NT2/D1 (cell line): ENCODE measurements around the gene SEC24C.

Experiments
- DNase-seq: peaks from one replicate; pipeline ENCODE4 v3.0.0-alpha.2; 2011; ENCODE audit warnings: low read depth, low spot score
- H3K27me3 ChIP-seq: 2 replicates; pipeline ENCODE4 v1.6.0; 2011; ENCODE audit warnings: mild to moderate bottlenecking; ENCODE audit not compliant: insufficient read length, insufficient read depth
- H3K36me3 ChIP-seq: 2 replicates; pipeline ENCODE4 v1.6.1; 2011; ENCODE audit warnings: mild to moderate bottlenecking, low read length, mixed read lengths; ENCODE audit not compliant: insufficient read depth, insufficient read length
- H3K4me1 ChIP-seq: 2 replicates; pipeline ENCODE4 v1.5.1; 2011; ENCODE audit not compliant: insufficient read depth, insufficient read length
- H3K4me3 ChIP-seq: 2 replicates; pipeline ENCODE4 v1.5.1; 2011; ENCODE audit warnings: low read depth; ENCODE audit not compliant: insufficient read length
- H3K9ac ChIP-seq: 2 replicates; pipeline ENCODE4 v1.6.0; 2011; ENCODE audit warnings: low read depth; ENCODE audit not compliant: insufficient read length
- H3K9me3 ChIP-seq: 2 replicates; pipeline ENCODE4 v1.5.1; 2011; ENCODE audit warnings: mild to moderate bottlenecking, low read length; ENCODE audit not compliant: insufficient read depth
- SUZ12 ChIP-seq: IDR thresholded peaks from 2 replicates; pipeline ENCODE4 v1.6.1; 2011; ENCODE audit not compliant: insufficient read length, insufficient read depth; ENCODE audit errors: extremely low read depth
- YY1 ChIP-seq: IDR thresholded peaks from 2 replicates; pipeline ENCODE4 v1.6.1; 2011; ENCODE audit not compliant: insufficient read length, insufficient read depth
- ZNF274 ChIP-seq: IDR thresholded peaks from 2 replicates; pipeline ENCODE4 v1.6.1; 2011; ENCODE audit warnings: mild to moderate bottlenecking, low read depth, low read length

SEC24C gene

DNA sequence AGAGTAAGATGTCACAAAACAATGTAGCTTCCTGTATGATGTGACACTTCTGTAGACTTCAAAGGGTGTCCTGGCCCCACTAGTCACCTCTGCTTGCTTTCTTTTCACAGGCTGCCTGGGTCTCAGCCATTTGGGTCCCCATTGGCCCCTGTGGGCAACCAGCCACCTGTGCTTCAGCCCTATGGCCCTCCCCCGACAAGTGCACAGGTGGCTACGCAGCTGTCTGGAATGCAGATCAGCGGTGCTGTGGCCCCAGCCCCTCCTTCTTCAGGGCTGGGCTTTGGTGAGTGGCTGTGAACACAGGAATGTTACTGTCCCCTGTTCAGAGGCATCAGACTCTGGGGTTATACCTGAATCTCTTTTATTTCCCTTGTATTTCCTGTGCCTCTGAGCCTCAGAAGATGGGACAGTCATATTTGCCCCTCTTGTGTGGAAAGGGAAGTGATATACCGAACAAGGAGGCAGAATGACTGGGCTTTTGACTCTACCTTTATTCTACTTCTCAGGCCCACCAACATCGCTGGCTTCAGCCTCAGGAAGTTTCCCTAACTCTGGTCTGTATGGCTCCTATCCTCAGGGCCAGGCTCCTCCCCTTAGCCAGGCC lies 15.4 kb downstream of the SEC24C start:
- TF ChIP-seq YY1 = no peak
- TF ChIP-seq SUZ12 = no peak
- TF ChIP-seq ZNF274 = no peak
- no peak for DNase-seq
- H3K9me3 ChIP-seq = no peaks in the 10 kb centered on the region
- no peak overlapping the region for H3K4me3 ChIP-seq
- H3K9ac ChIP-seq = no peak overlapping the region
- H3K36me3 ChIP-seq = peaks cover 52% of the 10 kb centered on the region
- no peaks in the 10 kb centered on the region for H3K27me3 ChIP-seq
- no peaks in the 10 kb centered on the region for H3K4me1 ChIP-seq

GRCh38 chr10:73761781-73762180 lies 17.6 kb downstream of the SEC24C start:
- no peak for DNase-seq
- H3K36me3 ChIP-seq = peaks cover 74% of the 10 kb centered on the region

DNA sequence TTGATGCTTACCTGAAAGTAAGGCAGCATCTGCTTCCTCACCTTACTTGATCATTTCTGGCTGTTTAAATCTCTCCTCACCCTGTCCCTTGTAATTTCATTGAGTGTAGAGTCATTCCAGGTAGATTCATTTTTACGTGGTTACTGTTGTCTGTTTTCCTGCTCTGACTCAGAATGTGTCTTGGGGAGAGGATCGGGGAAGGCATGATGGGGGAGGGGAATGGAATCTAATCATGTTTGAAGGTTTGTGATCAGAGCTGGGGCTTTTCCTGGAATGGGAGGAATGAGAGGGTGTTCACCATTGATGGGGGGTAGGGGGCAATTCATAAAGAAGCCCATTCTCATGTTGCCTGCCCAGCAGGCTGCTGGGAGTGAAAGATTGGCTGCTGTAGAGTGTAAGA lies 18.7 kb downstream of the SEC24C start:
- Histone ChIP-seq H3K4me3 (no peak overlapping the region), H3K27me3 (no peaks in the 10 kb centered on the region), H3K4me1 (no peaks in the 10 kb centered on the region), H3K9me3 (no peaks in the 10 kb centered on the region), H3K9ac (no peak overlapping the region), H3K36me3 (peaks cover 82% of the 10 kb centered on the region)
- TF ChIP-seq SUZ12 (no peak), YY1 (no peak), ZNF274 (no peak)
- no peak for DNase-seq

More at GRCh38 chr10:73761781-73762180, 17.6 kb downstream of the SEC24C start:
- Histone ChIP-seq H3K4me3 (no peak overlapping the region), H3K27me3 (no peaks in the 10 kb centered on the region), H3K9me3 (no peaks in the 10 kb centered on the region), H3K4me1 (no peaks in the 10 kb centered on the region), H3K9ac (no peak overlapping the region)
- TF ChIP-seq YY1 (no peak), SUZ12 (no peak)

GRCh38 chr10:73763343-73763742 lies 19.2 kb downstream of the SEC24C start:
- H3K36me3 ChIP-seq = peaks cover 85% of the 10 kb centered on the region
- TF ChIP-seq SUZ12 = no peak
- TF ChIP-seq ZNF274 = no peak
- no peak for TF ChIP-seq YY1

DNA sequence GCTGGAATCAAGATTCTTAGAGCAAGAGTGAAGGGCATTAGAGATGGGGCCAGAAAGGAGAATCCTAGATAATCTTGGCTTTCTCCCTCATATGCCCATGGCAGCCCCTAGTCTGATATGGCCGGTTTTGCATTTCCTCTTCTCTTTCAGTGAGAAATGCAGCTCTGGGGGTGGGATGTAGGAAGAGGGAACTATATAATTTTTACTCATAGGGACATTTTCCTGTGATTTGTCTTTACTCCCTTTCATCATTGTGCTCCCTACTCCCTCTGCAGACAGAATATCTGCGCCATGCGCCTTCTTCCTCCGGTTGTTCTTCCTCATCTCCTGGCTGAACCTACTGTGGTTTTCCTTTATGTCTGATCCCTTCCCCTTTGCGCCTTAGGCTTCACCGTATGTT lies 20.9 kb downstream of the SEC24C start:
- Histone ChIP-seq H3K4me3 (no peak overlapping the region), H3K4me1 (no peaks in the 10 kb centered on the region), H3K9ac (no peak overlapping the region), H3K36me3 (peaks cover 91% of the 10 kb centered on the region), H3K27me3 (no peaks in the 10 kb centered on the region), H3K9me3 (no peaks in the 10 kb centered on the region)
- TF ChIP-seq SUZ12 = no peak
- DNase-seq = no peak

More at GRCh38 chr10:73763343-73763742, 19.2 kb downstream of the SEC24C start:
- Histone ChIP-seq H3K9me3 (no peaks in the 10 kb centered on the region), H3K4me3 (no peak overlapping the region), H3K27me3 (no peaks in the 10 kb centered on the region), H3K4me1 (no peaks in the 10 kb centered on the region), H3K9ac (no peak overlapping the region)
- DNase-seq = no peak

GRCh38 chr10:73768881-73769280 lies 24.7 kb downstream of the SEC24C start:
- Histone ChIP-seq H3K27me3 (no peaks in the 10 kb centered on the region), H3K36me3 (peaks cover 80% of the 10 kb centered on the region), H3K4me1 (peaks cover 6% of the 10 kb centered on the region), H3K9me3 (no peaks in the 10 kb centered on the region), H3K4me3 (no peak overlapping the region), H3K9ac (no peak overlapping the region)
- no peak for TF ChIP-seq YY1
- TF ChIP-seq ZNF274 = no peak
- no peak for TF ChIP-seq SUZ12
- DNase-seq = no peak

GRCh38 chr10:73769396-73769795 lies 25.2 kb downstream of the SEC24C start:
- Histone ChIP-seq H3K27me3 (no peaks in the 10 kb centered on the region), H3K4me1 (peaks cover 6% of the 10 kb centered on the region), H3K36me3 (peaks cover 78% of the 10 kb centered on the region), H3K9ac (no peak overlapping the region), H3K4me3 (no peak overlapping the region), H3K9me3 (no peaks in the 10 kb centered on the region)
- DNase-seq = no peak
- TF ChIP-seq ZNF274 = no peak
- TF ChIP-seq YY1 = no peak
- TF ChIP-seq SUZ12 = no peak
